ENCODE measurements around the gene GPR137. TPM values are rescaled to one million over a fixed set of nuclear protein-coding genes. Genes with fewer than 3 reads are reported as not detected.

Gene GPR137
- total RNA-seq, 2 experiments from 2014 or later: 18.3 to 52.3 TPM

DNA sequence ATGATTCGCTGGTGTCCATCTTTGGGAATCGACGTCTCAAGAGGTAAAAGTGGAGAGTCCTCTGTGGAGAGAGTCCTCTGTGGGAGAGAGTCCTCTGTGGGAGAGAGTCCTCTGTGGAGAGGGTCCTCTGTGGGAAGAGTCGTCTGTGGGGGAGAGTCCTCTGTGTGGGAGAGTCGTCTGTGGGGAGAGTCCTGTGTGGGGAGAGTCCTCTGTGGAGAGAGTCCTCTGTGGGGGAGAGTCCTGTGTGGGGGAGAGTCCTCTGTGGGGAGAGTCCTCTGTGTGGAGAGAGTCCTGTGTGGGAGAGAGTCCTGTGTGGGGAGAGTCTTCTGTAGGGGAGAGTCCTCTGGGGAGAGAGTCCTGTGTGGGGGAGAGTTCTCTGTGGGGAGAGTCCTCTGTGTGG lies 35.4 kb downstream of the GPR137 start:
- no peaks in the 10 kb centered on the region for H4K20me1 ChIP-seq (ENCODE audit: insufficient read depth, low read length)
- no peak for DNase-seq (ENCODE audit: low spot score)
- peaks cover 18% of the 10 kb centered on the region for H3K4me1 ChIP-seq (ENCODE audit: insufficient read depth, low read length, poor library complexity, severe bottlenecking)
- no peak overlapping the region for H2AFZ ChIP-seq (ENCODE audit: low read length)
- H3K36me3 ChIP-seq (ENCODE audit: insufficient read depth, low read length): peaks cover 49% of the 10 kb centered on the region
- no peaks in the 10 kb centered on the region for H3K9me2 ChIP-seq (ENCODE audit: insufficient read depth, low read length)
- TF ChIP-seq, protein P1, sequence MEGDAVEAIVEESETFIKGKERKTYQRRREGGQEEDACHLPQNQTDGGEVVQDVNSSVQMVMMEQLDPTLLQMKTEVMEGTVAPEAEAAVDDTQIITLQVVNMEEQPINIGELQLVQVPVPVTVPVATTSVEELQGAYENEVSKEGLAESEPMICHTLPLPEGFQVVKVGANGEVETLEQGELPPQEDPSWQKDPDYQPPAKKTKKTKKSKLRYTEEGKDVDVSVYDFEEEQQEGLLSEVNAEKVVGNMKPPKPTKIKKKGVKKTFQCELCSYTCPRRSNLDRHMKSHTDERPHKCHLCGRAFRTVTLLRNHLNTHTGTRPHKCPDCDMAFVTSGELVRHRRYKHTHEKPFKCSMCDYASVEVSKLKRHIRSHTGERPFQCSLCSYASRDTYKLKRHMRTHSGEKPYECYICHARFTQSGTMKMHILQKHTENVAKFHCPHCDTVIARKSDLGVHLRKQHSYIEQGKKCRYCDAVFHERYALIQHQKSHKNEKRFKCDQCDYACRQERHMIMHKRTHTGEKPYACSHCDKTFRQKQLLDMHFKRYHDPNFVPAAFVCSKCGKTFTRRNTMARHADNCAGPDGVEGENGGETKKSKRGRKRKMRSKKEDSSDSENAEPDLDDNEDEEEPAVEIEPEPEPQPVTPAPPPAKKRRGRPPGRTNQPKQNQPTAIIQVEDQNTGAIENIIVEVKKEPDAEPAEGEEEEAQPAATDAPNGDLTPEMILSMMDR (conservative IDR thresholded peaks at IDR 0.05; ENCODE audit: low read length): no peak
- no peak for TF ChIP-seq EZH2phosphoT487 (IDR thresholded peaks at IDR 0.05; ENCODE audit: borderline replicate concordance, low read depth, low read length)
- H3K9me3 ChIP-seq (ENCODE audit: low read length): no peaks in the 10 kb centered on the region
- H3K4me3 ChIP-seq (ENCODE audit: low read depth, low read length, poor library complexity, severe bottlenecking): no peak overlapping the region
- H3K4me2 ChIP-seq (ENCODE audit: low read length): no peak overlapping the region
- no peak overlapping the region for H3K27ac ChIP-seq (ENCODE audit: low read depth, low read length, poor library complexity, severe bottlenecking)
- CTCF ChIA-PET (ENCODE audit: unreplicated experiment): no interaction called here
- POLR2A ChIA-PET: no interaction called here
- intact Hi-C loops (cut with micrococcal nuclease; ENCODE audit: unreplicated experiment): no loop called here
- BruUV-seq (replicated peaks): no TSS peak
- peaks cover 17% of the 10 kb centered on the region; the same call in 1 of the 2 replicates for H3K79me2 ChIP-seq (ENCODE audit: insufficient read depth, low read depth, low read length)

DNA sequence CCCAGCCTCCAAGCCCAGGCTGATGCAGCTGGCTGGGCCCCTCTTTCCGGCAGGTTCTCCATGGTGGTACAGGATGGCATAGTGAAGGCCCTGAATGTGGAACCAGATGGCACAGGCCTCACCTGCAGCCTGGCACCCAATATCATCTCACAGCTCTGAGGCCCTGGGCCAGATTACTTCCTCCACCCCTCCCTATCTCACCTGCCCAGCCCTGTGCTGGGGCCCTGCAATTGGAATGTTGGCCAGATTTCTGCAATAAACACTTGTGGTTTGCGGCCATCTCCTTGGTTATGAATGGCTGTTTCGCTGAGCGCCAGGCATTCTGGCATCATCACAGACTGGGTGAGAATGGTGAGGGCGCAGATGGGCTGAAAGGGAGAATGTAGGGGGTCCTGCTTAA lies 35.9 kb downstream of the GPR137 start:
- H4K20me1 ChIP-seq (ENCODE audit: insufficient read depth, low read length): no peaks in the 10 kb centered on the region
- ChIA-PET CTCF (ENCODE audit: unreplicated experiment) (no interaction called here), POLR2A (interaction anchor here (0.6 kb wide), 1 partner anchor 21 kb away, joined by 5 read pairs; no protein-coding TSS in a partner anchor)
- no peak overlapping the region for H3K4me3 ChIP-seq (ENCODE audit: low read depth, low read length, poor library complexity, severe bottlenecking)
- no peaks in the 10 kb centered on the region for H3K9me2 ChIP-seq (ENCODE audit: insufficient read depth, low read length)
- no peaks in the 10 kb centered on the region for H3K9me3 ChIP-seq (ENCODE audit: low read length)
- peaks cover 13% of the 10 kb centered on the region for H3K4me1 ChIP-seq (ENCODE audit: insufficient read depth, low read length, poor library complexity, severe bottlenecking)
- H3K27ac ChIP-seq (ENCODE audit: low read depth, low read length, poor library complexity, severe bottlenecking): no peak overlapping the region
- H3K79me2 ChIP-seq (ENCODE audit: insufficient read depth, low read depth, low read length): peaks cover 17% of the 10 kb centered on the region; the same call in 1 of the 2 replicates
- H2AFZ ChIP-seq (ENCODE audit: low read length): no peak overlapping the region
- no TSS peak for BruUV-seq (replicated peaks)
- intact Hi-C loops (cut with micrococcal nuclease; ENCODE audit: unreplicated experiment): no loop called here
- no peak overlapping the region for H3K4me2 ChIP-seq (ENCODE audit: low read length)
- TF ChIP-seq EZH2phosphoT487 (IDR thresholded peaks at IDR 0.05; ENCODE audit: borderline replicate concordance, low read depth, low read length): no peak
- TF ChIP-seq, protein P1 (conservative IDR thresholded peaks at IDR 0.05; ENCODE audit: low read length): no peak
- peaks cover 44% of the 10 kb centered on the region; the same call in 1 of the 2 replicates for H3K36me3 ChIP-seq (ENCODE audit: insufficient read depth, low read length)
- DNase-seq (ENCODE audit: low spot score): no peak

DNA sequence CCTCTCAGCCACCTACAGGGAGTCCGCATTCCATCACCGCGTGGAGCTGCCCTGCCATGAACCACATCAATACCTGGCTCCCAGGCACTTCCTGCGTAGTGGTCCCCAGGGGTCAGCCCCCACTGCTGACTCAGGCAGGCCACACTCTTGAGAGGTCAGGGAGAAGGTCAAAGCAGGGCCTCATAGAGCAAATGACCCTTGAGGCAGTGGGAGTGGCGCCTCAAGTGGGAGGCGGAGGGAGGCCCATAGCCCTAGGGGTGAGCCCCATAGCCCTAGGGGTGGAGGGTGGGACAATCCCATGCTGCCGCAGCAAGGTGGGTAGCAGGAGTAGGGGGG lies 37.2 kb downstream of the GPR137 start:
- H3K27ac ChIP-seq (ENCODE audit: low read depth, low read length, poor library complexity, severe bottlenecking): no peak overlapping the region
- CTCF ChIA-PET (ENCODE audit: unreplicated experiment): interaction anchor here (0.6 kb wide), 1 partner anchor 32 kb away, joined by 6 read pairs; no protein-coding TSS in a partner anchor
- BruUV-seq (replicated peaks): no TSS peak
- no peak for DNase-seq (ENCODE audit: low spot score)
- POLR2A ChIA-PET: no interaction called here
- no peak overlapping the region for H2AFZ ChIP-seq (ENCODE audit: low read length)
- H3K36me3 ChIP-seq (ENCODE audit: insufficient read depth, low read length): peaks cover 37% of the 10 kb centered on the region; the same call in 1 of the 2 replicates
- H3K4me3 ChIP-seq (ENCODE audit: low read depth, low read length, poor library complexity, severe bottlenecking): no peak overlapping the region
- H3K9me2 ChIP-seq (ENCODE audit: insufficient read depth, low read length): no peaks in the 10 kb centered on the region
- H3K9me3 ChIP-seq (ENCODE audit: low read length): no peaks in the 10 kb centered on the region
- peaks cover 12% of the 10 kb centered on the region for H3K4me1 ChIP-seq (ENCODE audit: insufficient read depth, low read length, poor library complexity, severe bottlenecking)
- peaks cover 17% of the 10 kb centered on the region; the same call in 1 of the 2 replicates for H3K79me2 ChIP-seq (ENCODE audit: insufficient read depth, low read depth, low read length)
- no peak overlapping the region for H3K4me2 ChIP-seq (ENCODE audit: low read length)
- no peak for TF ChIP-seq EZH2phosphoT487 (IDR thresholded peaks at IDR 0.05; ENCODE audit: borderline replicate concordance, low read depth, low read length)
- TF ChIP-seq, protein P1 (conservative IDR thresholded peaks at IDR 0.05; ENCODE audit: low read length): no peak
- H4K20me1 ChIP-seq (ENCODE audit: insufficient read depth, low read length): no peaks in the 10 kb centered on the region
- intact Hi-C loops (cut with micrococcal nuclease; ENCODE audit: unreplicated experiment): no loop called here

All from OCI-LY7 (cell line).